Neural progenitor cell (in vitro differentiated cells): Measurements from ENCODE around the gene PREPL. TPM values are rescaled to one million over a fixed set of nuclear protein-coding genes. Genes with fewer than 3 reads are reported as not detected.

Source experiments
- DNase-seq: peaks from one replicate; pipeline ENCODE4 v3.0.0-alpha.2; 2016; ENCODE audit warnings: low spot score
- H2AFZ ChIP-seq: fragments of 200-600 bp; sonication (generic); replicated peaks from 2 replicates; pipeline ENCODE4 v1.6.1; 2016; ENCODE audit warnings: antibody characterized with exemption
- H3F3A ChIP-seq: fragments of 200-600 bp; sonication (generic); 2 replicates; pipeline ENCODE4 v1.6.1; 2016; ENCODE audit warnings: antibody characterized with exemption, low read depth
- H3K27ac ChIP-seq: fragments of 200-600 bp; sonication (generic); 2 replicates; pipeline ENCODE4 v1.5.1; 2016; ENCODE audit warnings: mild to moderate bottlenecking
- H3K27me3 ChIP-seq: fragments of 200-600 bp; sonication (generic); 2 replicates; pipeline ENCODE4 v1.6.1; 2016; ENCODE audit warnings: mild to moderate bottlenecking, moderate library complexity
- H3K36me3 ChIP-seq: fragments of 200-600 bp; sonication (generic); 2 replicates; pipeline ENCODE4 v1.5.1; 2016
- H3K4me1 ChIP-seq: fragments of 200-600 bp; sonication (generic); 2 replicates; pipeline ENCODE4 v1.6.1; 2016; ENCODE audit warnings: mixed run types
- H3K4me2 ChIP-seq: fragments of 200-600 bp; sonication (generic); 2 replicates; pipeline ENCODE4 v1.6.1; 2016
- H3K4me3 ChIP-seq: fragments of 200-600 bp; sonication (generic); 2 replicates; pipeline ENCODE4 v1.5.1; 2016
- H3K79me2 ChIP-seq: fragments of 200-600 bp; sonication (generic); 2 replicates; pipeline ENCODE4 v1.6.1; 2016; ENCODE audit warnings: low read depth
- H3K9ac ChIP-seq: fragments of 200-600 bp; sonication (generic); 2 replicates; pipeline ENCODE4 v1.6.1; 2016
- H3K9me3 ChIP-seq: fragments of 200-600 bp; sonication (generic); 2 replicates; pipeline ENCODE4 v1.5.1; 2016; ENCODE audit warnings: low read depth
- H4K20me1 ChIP-seq: fragments of 200-600 bp; sonication (generic); 2 replicates; pipeline ENCODE4 v1.6.1; 2016; ENCODE audit warnings: low read depth
- H3K27ac Mint-ChIP-seq: 3 replicates; pipeline ENCODE4 v1.8.0; 2021; ENCODE audit warnings: mixed read lengths
- H3K27me3 Mint-ChIP-seq: 2 replicates; pipeline ENCODE4 v1.8.0; 2022; ENCODE audit warnings: low read depth, mild to moderate bottlenecking, inconsistent platforms, moderate library complexity, mixed read lengths; ENCODE audit not compliant: insufficient read depth
- H3K36me3 Mint-ChIP-seq: 3 replicates; pipeline ENCODE4 v1.8.0; 2021; ENCODE audit warnings: mixed read lengths
- H3K4me1 Mint-ChIP-seq: 3 replicates; pipeline ENCODE4 v1.8.0; 2021; ENCODE audit warnings: mixed read lengths
- H3K4me3 Mint-ChIP-seq: 3 replicates; pipeline ENCODE4 v1.8.0; 2021; ENCODE audit warnings: mild to moderate bottlenecking, moderate library complexity, mixed read lengths
- H3K9me3 Mint-ChIP-seq: 3 replicates; pipeline ENCODE4 v1.8.0; 2020; ENCODE audit warnings: mixed read lengths
- EZH2 ChIP-seq: fragments of 200-600 bp; sonication (generic); IDR thresholded peaks from 2 replicates; pipeline ENCODE4 v1.6.1; 2017; ENCODE audit warnings: antibody characterized with exemption, mild to moderate bottlenecking, moderate library complexity
- EZH2phosphoT487 ChIP-seq: fragments of 200-600 bp; sonication (generic); IDR thresholded peaks from 2 replicates; pipeline ENCODE4 v1.6.1; 2017; ENCODE audit warnings: antibody characterized with exemption
- total RNA-seq: library from RNA; depleted of rRNA; stranded (reverse); fragments of >200 nt; gene quantifications from 2 replicates; pipeline ENCODE4 v1.2.3, GENCODE V29; 2015; ENCODE audit warnings: low replicate concordance
- TF ChIP-seq, protein P1 (sequence below): fragments of 200-600 bp; sonication (generic); IDR thresholded peaks from 2 replicates; pipeline ENCODE4 v1.5.1; 2017; ENCODE audit warnings: antibody characterized with exemption, mild to moderate bottlenecking

The PREPL gene
- total RNA-seq, 1 donor from 2014 or later = 90.8 TPM

DNA sequence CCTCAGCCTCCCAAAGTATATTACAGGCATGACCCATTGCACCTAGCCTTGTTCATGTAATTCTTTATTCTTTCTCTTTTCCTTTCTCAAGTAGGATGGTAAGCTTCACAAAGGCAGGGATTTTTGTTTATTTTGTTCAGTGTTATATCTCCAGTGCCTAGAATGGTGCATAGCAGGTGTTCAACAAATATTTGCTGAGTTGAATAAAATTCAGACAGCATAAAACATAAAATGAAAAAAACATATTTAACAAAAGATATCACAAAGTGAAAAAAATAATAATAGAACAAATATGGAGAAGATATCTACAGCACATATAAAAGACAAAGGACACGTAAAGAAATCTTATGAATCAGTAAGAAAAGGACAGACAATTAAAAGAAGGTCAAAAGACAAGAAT is 8.8 kb downstream of the PREPL start:
- Mint-ChIP-seq H3K27me3 (no peaks in the 10 kb centered on the region), H3K36me3 (peaks cover 3% of the 10 kb centered on the region), H3K27ac (no peak overlapping the region), H3K9me3 (no peaks in the 10 kb centered on the region), H3K4me1 (peaks cover 6% of the 10 kb centered on the region), H3K4me3 (no peak overlapping the region)
- no peaks in the 10 kb centered on the region for H3K9me3 ChIP-seq
- H3K27ac ChIP-seq = no peak overlapping the region
- H4K20me1 ChIP-seq = peaks cover 17% of the 10 kb centered on the region
- H3K4me2 ChIP-seq = no peak overlapping the region
- peaks cover 14% of the 10 kb centered on the region for H3F3A ChIP-seq
- H3K79me2 ChIP-seq = peaks cover 28% of the 10 kb centered on the region
- H3K4me3 ChIP-seq = no peak overlapping the region
- no peaks in the 10 kb centered on the region for H3K27me3 ChIP-seq
- TF ChIP-seq EZH2phosphoT487 (no peak), EZH2 (no peak)
- TF ChIP-seq, protein P1, sequence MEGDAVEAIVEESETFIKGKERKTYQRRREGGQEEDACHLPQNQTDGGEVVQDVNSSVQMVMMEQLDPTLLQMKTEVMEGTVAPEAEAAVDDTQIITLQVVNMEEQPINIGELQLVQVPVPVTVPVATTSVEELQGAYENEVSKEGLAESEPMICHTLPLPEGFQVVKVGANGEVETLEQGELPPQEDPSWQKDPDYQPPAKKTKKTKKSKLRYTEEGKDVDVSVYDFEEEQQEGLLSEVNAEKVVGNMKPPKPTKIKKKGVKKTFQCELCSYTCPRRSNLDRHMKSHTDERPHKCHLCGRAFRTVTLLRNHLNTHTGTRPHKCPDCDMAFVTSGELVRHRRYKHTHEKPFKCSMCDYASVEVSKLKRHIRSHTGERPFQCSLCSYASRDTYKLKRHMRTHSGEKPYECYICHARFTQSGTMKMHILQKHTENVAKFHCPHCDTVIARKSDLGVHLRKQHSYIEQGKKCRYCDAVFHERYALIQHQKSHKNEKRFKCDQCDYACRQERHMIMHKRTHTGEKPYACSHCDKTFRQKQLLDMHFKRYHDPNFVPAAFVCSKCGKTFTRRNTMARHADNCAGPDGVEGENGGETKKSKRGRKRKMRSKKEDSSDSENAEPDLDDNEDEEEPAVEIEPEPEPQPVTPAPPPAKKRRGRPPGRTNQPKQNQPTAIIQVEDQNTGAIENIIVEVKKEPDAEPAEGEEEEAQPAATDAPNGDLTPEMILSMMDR = no peak
- H3K9ac ChIP-seq = no peak overlapping the region
- no peak overlapping the region for H2AFZ ChIP-seq
- no peak for DNase-seq
- no peaks in the 10 kb centered on the region for H3K36me3 ChIP-seq
- H3K4me1 ChIP-seq = peaks cover 13% of the 10 kb centered on the region

DNA sequence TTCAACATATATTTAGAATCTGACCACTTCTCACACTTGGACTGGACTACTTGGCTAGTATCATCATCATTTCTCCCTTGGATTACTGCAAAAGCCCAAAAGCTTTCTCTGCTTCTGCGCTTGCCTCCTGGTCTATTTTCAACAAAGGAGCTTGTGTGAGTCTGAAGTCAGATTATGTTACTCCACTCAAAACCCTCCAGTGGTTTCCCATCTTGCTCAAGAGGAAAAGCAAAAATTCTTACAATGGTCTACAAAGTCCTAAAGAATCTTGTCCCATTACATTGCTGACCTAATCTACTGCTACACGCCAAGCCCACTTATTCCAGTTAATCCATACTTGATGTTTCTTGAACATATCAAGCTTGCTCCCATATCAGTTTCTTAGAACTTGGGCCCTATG is 9.6 kb downstream of the PREPL start:
- Histone ChIP-seq H3K9ac (no peak overlapping the region), H2AFZ (no peak overlapping the region), H3F3A (peaks cover 14% of the 10 kb centered on the region), H3K27me3 (no peaks in the 10 kb centered on the region), H3K36me3 (no peaks in the 10 kb centered on the region), H3K79me2 (peaks cover 25% of the 10 kb centered on the region), H3K27ac (no peak overlapping the region), H3K4me1 (peaks cover 13% of the 10 kb centered on the region), H4K20me1 (peaks cover 17% of the 10 kb centered on the region), H3K9me3 (no peaks in the 10 kb centered on the region), H3K4me3 (no peak overlapping the region), H3K4me2 (no peak overlapping the region)
- DNase-seq = no peak
- peaks cover 3% of the 10 kb centered on the region for H3K36me3 Mint-ChIP-seq
- no peak overlapping the region for H3K27ac Mint-ChIP-seq
- peaks cover 6% of the 10 kb centered on the region for H3K4me1 Mint-ChIP-seq
- H3K27me3 Mint-ChIP-seq = no peaks in the 10 kb centered on the region
- no peaks in the 10 kb centered on the region for H3K9me3 Mint-ChIP-seq
- TF ChIP-seq EZH2phosphoT487 (no peak), EZH2 (no peak)
- TF ChIP-seq, protein P1 = no peak
- no peak overlapping the region for H3K4me3 Mint-ChIP-seq

DNA sequence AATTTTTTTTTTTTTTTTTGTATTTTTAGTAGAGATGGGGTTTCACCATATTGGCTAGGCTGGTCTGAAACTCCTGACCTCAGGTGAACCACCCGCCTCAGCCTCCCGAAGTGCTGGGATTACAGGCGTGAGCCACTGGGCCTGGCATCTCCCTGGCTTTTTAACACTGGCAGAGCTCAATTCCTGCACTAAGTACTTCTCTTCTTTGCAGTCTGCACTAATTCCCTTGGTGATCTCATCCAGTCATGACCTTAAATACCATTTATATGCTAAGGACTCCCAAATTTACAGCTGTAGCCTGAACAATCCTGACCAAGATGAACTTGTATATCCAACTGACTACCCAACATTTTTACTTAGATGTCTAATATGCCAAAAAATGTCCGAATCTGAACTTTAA is 10.2 kb downstream of the PREPL start:
- H3K36me3 ChIP-seq = no peaks in the 10 kb centered on the region
- peaks cover 6% of the 10 kb centered on the region for H3K4me1 Mint-ChIP-seq
- peaks cover 25% of the 10 kb centered on the region for H3K79me2 ChIP-seq
- TF ChIP-seq EZH2 (no peak), EZH2phosphoT487 (no peak)
- TF ChIP-seq, protein P1 = no peak
- H3K9me3 Mint-ChIP-seq = no peaks in the 10 kb centered on the region
- H3F3A ChIP-seq = peaks cover 14% of the 10 kb centered on the region
- no peaks in the 10 kb centered on the region for H3K27me3 ChIP-seq
- H3K4me3 ChIP-seq = no peak overlapping the region
- no peaks in the 10 kb centered on the region for H3K9me3 ChIP-seq
- peaks cover 3% of the 10 kb centered on the region for H3K36me3 Mint-ChIP-seq
- H3K27me3 Mint-ChIP-seq = no peaks in the 10 kb centered on the region
- H3K27ac Mint-ChIP-seq = no peak overlapping the region
- peaks cover 13% of the 10 kb centered on the region for H3K4me1 ChIP-seq
- DNase-seq = no peak
- no peak overlapping the region for H3K9ac ChIP-seq
- no peak overlapping the region for H3K4me3 Mint-ChIP-seq
- no peak overlapping the region for H2AFZ ChIP-seq
- H3K27ac ChIP-seq = no peak overlapping the region
- H3K4me2 ChIP-seq = no peak overlapping the region
- H4K20me1 ChIP-seq = peaks cover 17% of the 10 kb centered on the region
